ENCODE data around the gene LHX4. TPM values are rescaled to one million over a fixed set of nuclear protein-coding genes. Genes with fewer than 3 reads are reported as not detected.

LHX4 gene
- total and polyA plus RNA-seq, 4 donors = 0.02 to 0.03 (median 0.02) TPM; not detected in 1

DNA sequence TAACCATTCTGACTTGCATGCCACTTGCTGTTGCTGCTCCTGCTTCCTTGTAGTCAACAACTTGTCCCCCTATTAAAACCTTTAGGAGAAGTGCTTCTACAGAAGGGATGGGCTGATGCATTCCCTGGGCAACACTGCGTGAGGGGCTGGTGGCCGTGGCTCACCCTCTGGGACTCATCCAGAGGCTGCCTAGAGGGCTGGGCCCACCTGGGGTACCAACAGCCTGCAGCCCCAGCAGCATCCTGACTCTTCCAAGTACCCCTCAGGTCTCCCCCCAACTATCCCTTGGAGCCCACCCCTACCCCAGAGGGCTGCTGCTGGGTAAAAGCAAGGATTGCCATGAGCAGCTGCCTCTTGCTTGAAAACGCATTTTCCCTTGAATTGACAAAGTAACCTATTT lies 34.7 kb upstream of the LHX4 start:
- H3K9ac ChIP-seq (ENCODE audit: insufficient read depth in 1 of 2, low read length in 2 of 2) = no peak overlapping the region
- H3K27ac ChIP-seq (ENCODE audit: low read depth in 1 of 2, low read length in 1 of 2) = no peak overlapping the region
- no peak overlapping the region for H3K4me3 ChIP-seq
- DNase-seq = no peak
- no peaks in the 10 kb centered on the region for H3K4me1 ChIP-seq (ENCODE audit: control insufficient read depth in 5 of 5, insufficient read depth in 5 of 5, low read length in 5 of 5)
- no peak for ATAC-seq (ENCODE audit: insufficient read depth, low FRiP score)
- 97% methylated on average over 3 of the region's 3 CpGs for WGBS, 2 donors
- TF ChIP-seq, protein P1, sequence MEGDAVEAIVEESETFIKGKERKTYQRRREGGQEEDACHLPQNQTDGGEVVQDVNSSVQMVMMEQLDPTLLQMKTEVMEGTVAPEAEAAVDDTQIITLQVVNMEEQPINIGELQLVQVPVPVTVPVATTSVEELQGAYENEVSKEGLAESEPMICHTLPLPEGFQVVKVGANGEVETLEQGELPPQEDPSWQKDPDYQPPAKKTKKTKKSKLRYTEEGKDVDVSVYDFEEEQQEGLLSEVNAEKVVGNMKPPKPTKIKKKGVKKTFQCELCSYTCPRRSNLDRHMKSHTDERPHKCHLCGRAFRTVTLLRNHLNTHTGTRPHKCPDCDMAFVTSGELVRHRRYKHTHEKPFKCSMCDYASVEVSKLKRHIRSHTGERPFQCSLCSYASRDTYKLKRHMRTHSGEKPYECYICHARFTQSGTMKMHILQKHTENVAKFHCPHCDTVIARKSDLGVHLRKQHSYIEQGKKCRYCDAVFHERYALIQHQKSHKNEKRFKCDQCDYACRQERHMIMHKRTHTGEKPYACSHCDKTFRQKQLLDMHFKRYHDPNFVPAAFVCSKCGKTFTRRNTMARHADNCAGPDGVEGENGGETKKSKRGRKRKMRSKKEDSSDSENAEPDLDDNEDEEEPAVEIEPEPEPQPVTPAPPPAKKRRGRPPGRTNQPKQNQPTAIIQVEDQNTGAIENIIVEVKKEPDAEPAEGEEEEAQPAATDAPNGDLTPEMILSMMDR (IDR thresholded peaks at IDR 0.05; ENCODE audit: control extremely low read depth, extremely low read depth) = no peak
- peaks cover 0 to 56% (median 13%) of the 10 kb centered on the region in 4 donors for H3K36me3 ChIP-seq (ENCODE audit: control insufficient read depth in 4 of 4, insufficient read depth in 4 of 4, low read length in 4 of 4)
- H3K9me3 ChIP-seq (ENCODE audit: control insufficient read depth in 4 of 4, insufficient read depth in 3 of 4, low read length in 3 of 4) = no peaks in the 10 kb centered on the region
- H3K27me3 ChIP-seq (ENCODE audit: control insufficient read depth in 3 of 3, insufficient read depth in 3 of 3, low read length in 2 of 3) = no peaks in the 10 kb centered on the region

DNA sequence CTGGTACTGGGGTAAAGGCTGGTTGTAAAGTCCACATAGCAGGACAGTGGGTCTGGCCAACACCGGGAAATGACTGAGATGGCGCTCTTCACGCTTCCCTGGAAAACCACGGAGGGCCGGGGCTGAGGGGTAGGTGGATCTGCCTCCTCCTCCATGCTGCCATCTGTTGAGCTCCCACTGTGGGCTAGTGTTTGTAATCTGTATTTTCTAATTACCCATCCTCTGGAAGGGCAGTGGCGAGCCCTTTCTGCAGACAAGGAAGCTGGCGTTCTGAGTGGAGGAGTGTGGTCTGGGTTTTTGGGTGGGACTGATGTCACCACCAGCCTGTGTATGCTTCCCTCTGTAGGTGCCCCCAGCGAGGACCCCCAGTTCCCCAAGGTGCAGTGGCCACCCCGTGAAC lies 34.1 kb upstream of the LHX4 start:
- 83 to 90% methylated on average over 9 of the region's 9 CpGs for WGBS, 2 donors
- ATAC-seq (ENCODE audit: insufficient read depth, low FRiP score) = no peak
- peaks cover 0 to 53% (median 11%) of the 10 kb centered on the region in 4 donors for H3K36me3 ChIP-seq (ENCODE audit: control insufficient read depth in 4 of 4, insufficient read depth in 4 of 4, low read length in 4 of 4)

DNA sequence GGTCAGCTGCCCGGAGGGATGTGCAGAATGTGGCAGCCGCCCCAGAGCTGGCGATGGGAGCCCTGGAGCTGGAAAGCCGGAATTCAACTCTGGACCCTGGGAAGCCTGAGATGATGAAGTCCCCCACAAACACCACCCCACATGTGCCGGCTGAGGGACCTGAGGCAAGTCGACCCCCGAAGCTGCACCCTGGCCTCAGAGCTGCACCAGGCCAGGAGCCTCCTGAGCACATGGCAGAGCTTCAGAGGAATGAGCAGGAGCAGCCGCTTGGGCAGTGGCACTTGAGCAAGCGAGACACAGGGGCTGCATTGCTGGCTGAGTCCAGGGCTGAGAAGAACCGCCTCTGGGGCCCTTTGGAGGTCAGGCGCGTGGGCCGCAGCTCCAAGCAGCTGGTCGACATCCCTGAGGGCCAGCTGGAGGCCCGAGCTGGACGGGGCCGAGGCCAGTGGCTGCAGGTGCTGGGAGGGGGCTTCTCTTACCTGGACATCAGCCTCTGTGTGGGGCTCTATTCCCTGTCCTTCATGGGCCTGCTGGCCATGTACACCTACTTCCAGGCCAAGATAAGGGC lies 33.5 kb upstream of the LHX4 start:
- no peaks in the 10 kb centered on the region for H3K4me1 ChIP-seq (ENCODE audit: control insufficient read depth in 5 of 5, insufficient read depth in 5 of 5, low read length in 5 of 5)
- 94% methylated on average over 17 of the region's 17 CpGs for WGBS, 2 donors
- H3K36me3 ChIP-seq (ENCODE audit: control insufficient read depth in 4 of 4, insufficient read depth in 4 of 4, low read length in 4 of 4) = peaks cover 0 to 47% (median 8%) of the 10 kb centered on the region in 4 donors

More for the DNA sequence above, 34.1 kb upstream of the LHX4 start:
- Histone ChIP-seq H3K4me3 (no peak overlapping the region), H3K27ac (ENCODE audit: low read depth in 1 of 2, low read length in 1 of 2) (no peak overlapping the region), H3K27me3 (ENCODE audit: control insufficient read depth in 3 of 3, insufficient read depth in 3 of 3, low read length in 2 of 3) (no peaks in the 10 kb centered on the region), H3K9ac (ENCODE audit: insufficient read depth in 1 of 2, low read length in 2 of 2) (no peak overlapping the region), H3K4me1 (ENCODE audit: control insufficient read depth in 5 of 5, insufficient read depth in 5 of 5, low read length in 5 of 5) (no peaks in the 10 kb centered on the region), H3K9me3 (ENCODE audit: control insufficient read depth in 4 of 4, insufficient read depth in 3 of 4, low read length in 3 of 4) (no peaks in the 10 kb centered on the region)
- TF ChIP-seq, protein P1 (IDR thresholded peaks at IDR 0.05; ENCODE audit: control extremely low read depth, extremely low read depth) = no peak
- DNase-seq = no peak

More for the DNA sequence above, 33.5 kb upstream of the LHX4 start:
- TF ChIP-seq, protein P1 (IDR thresholded peaks at IDR 0.05; ENCODE audit: control extremely low read depth, extremely low read depth) = no peak
- Histone ChIP-seq H3K27ac (ENCODE audit: low read depth in 1 of 2, low read length in 1 of 2) (no peak overlapping the region), H3K4me3 (no peak overlapping the region), H3K9me3 (ENCODE audit: control insufficient read depth in 4 of 4, insufficient read depth in 3 of 4, low read length in 3 of 4) (no peaks in the 10 kb centered on the region), H3K9ac (ENCODE audit: insufficient read depth in 1 of 2, low read length in 2 of 2) (no peak overlapping the region), H3K27me3 (ENCODE audit: control insufficient read depth in 3 of 3, insufficient read depth in 3 of 3, low read length in 2 of 3) (no peaks in the 10 kb centered on the region)
- DNase-seq (no peak), ATAC-seq (ENCODE audit: insufficient read depth, low FRiP score) (no peak)
